GM21447 (cell line): ENCODE measurements around the gene XKR7.
"Not testable (repeated sequence)": the region's sequence is repeated elsewhere in the genome, so short reads cannot be mapped to it uniquely, and the experiment has no call there.

Source experiments
- ATAC-seq: cut with Tn5 transposase; IDR thresholded peaks from one replicate; pipeline ENCODE4 v1.9.1; 2021; ENCODE audit not compliant: unreplicated experiment

The XKR7 gene, protein sequence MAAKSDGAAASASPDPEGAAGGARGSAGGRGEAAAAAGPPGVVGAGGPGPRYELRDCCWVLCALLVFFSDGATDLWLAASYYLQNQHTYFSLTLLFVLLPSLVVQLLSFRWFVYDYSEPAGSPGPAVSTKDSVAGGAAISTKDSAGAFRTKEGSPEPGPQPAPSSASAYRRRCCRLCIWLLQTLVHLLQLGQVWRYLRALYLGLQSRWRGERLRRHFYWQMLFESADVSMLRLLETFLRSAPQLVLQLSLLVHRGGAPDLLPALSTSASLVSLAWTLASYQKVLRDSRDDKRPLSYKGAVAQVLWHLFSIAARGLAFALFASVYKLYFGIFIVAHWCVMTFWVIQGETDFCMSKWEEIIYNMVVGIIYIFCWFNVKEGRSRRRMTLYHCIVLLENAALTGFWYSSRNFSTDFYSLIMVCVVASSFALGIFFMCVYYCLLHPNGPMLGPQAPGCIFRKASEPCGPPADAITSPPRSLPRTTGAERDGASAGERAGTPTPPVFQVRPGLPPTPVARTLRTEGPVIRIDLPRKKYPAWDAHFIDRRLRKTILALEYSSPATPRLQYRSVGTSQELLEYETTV

GRCh38 chr20:31967830-31968249 lies at the start of gene XKR7:
Gene XKR7, plus strand, starts transcription at chr20:31968151. Its CDS starts 25 bp downstream, at chr20:31968176.
- ATAC-seq = no peak

- ATAC-seq = no peak
Observed at GRCh38 chr20:31918466-31919105, 49.4 kb upstream of the XKR7 start.

DNA sequence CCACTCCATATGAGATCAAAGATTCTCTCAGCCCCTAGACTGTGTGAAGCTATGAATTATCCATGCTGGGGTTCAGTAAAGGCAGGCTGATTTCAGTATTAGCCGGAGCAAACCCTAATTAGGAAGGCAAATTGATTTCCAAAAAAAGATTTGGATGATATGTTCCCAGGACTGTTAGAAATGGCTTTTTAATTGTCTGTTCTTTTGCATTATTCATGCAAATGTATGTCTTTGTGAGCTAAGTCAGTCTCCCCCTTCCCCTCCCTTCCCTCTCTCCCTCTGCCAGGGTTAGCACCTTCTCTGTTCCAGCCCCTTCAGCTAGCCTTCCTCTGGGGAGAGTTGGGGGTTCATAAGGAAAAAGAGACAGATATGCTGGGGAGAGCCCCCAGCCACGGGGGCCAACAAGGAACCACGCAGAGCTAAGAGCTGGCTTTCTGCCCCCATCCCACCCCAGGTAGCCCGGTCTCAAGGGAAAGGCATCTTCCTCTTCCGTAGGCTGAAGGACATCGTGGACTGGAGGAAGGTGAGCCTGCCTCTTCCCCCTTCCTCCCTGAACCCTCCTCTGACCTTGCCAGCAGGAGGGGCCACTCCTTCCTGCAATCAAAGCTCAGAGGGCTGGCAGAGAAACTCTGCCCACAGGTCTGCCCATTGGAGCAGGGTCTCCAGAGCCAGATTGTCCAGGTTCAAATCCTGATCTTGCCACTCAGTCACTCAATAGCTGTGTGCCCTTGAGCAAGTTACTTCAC lies 48.4 kb upstream of the XKR7 start:
- no peak for ATAC-seq

- ATAC-seq = no peak
Observed at GRCh38 chr20:31920275-31920855, 47.6 kb upstream of the XKR7 start.

DNA sequence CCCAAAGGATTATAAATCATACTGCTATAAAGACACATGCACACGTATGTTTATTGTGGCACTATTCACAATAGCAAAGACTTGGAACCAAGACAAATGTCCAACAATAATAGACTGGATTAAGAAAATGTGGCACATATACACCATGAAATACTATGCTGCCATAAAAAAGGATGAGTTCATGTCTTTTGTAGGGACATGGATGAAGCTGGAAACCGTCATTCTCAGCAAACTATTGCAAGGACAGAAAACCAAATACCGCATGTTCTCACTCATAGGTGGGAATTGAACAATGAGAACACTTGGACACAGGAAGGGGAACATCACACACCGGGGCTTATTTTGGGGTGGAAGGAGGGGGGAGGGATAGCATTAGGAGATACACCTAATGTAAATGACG lies 46.5 kb upstream of the XKR7 start:
- not testable (repeated sequence) for ATAC-seq

- no peak for ATAC-seq
Observed at GRCh38 chr20:31922181-31922580, 45.8 kb upstream of the XKR7 start.

DNA sequence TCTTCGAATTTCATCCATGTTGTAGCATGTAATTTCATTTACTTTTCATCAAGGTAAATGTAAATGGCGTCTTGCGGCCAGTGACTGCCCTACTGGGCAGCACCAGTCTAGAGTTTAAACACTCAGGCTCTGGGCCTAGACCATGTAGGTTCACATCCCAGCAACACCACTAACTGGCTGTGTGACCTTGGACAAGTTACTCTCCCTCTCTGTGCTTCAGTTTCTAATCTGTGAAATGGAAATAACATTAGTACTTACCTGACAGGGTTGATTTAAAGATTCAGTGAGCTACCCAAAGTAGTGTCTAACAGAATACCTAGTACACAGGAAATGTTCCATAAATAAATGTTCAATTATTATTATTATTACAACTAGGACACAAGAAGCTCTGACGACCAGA lies 45.4 kb upstream of the XKR7 start:
- no peak for ATAC-seq

DNA sequence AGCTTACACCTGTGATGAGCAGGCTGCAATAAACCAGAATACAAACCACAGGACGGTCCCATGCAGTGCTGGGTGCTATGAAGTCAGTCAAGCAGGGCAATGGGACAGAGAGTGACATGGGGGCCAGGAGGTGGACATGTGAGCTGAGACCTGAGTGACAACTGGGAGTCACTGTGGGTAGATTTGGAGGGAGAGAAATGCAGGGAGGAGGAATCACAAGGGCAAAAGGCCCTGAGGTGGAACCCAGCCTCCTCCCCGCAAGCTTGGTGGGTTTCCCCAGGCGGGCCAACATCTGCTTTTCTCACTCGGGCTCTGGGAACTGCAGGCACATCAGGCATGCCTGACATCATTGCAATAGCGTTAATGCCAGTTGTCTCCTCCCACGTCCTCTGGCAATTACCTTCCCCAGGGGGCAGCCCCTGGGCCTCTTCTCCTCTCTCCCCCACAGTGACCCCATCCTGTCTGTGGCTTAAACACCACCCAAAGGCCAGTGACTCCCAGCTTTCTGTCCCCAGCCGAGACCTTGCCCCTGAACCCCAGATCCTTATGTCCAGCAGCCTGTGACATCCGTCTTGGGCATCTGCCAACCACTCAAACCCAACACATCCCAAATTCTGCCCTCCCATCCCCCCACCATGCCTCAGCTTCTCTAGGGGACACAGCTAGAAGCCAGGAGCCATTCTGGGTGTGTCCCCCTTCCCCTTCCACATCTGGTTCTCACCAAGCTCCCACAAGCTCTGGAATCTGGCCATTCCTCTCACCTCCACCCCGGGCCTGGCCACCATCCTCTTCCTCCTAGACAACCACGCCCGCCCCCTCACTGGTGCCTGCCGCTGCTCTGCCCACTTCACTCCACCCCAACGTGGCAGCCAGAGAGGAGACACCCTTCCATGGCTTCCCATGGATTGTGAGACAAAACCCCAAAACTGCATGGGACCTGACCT lies 44.3 kb upstream of the XKR7 start:
- ATAC-seq = peak; percentile 61

GRCh38 chr20:31924561-31924960 lies 43.4 kb upstream of the XKR7 start:
- ATAC-seq = no peak

DNA sequence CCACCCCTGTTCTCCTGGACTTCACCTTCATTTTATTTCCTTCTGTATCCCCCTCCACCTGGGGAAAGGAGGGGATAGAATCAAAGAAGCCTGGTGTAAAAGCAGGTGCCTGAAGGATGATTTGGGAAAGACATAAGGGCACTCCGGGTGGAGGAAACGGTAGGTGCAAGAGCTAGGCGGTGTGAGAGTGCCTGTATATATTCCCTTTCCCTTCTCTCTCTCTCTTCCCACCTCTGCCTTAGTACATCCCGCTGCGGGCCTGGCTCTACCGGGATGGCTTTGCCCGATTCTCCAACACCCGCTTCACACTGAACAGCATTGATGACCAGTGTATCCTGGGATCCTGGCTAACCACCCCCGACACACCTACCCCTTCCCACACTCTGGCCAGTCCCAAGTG lies 42.3 kb upstream of the XKR7 start:
- ATAC-seq = no peak

- ATAC-seq = no peak
Observed at GRCh38 chr20:31926493-31926892, 41.5 kb upstream of the XKR7 start.

- ATAC-seq = no peak
Observed at GRCh38 chr20:31927627-31928159, 40.3 kb upstream of the XKR7 start.

DNA sequence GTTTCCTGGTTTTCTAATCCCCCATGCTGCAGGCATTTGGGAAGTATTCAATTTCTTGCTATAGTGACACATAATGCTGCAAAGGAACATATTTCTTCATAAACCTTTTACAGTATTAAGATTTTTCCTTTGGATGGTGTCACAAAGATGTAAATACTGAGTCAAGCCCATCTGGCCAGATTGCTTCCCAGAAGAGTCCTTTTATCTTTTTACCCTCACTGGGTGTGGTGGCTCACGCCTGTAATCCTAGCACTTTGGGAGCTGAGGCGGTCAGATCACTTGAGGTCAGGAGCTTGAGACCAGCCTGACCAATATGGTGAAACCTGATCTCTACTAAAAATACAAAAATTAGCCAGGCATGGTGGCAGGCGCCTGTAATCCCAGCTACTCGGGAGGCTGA lies 38.3 kb upstream of the XKR7 start:
- ATAC-seq = not testable (repeated sequence)

DNA sequence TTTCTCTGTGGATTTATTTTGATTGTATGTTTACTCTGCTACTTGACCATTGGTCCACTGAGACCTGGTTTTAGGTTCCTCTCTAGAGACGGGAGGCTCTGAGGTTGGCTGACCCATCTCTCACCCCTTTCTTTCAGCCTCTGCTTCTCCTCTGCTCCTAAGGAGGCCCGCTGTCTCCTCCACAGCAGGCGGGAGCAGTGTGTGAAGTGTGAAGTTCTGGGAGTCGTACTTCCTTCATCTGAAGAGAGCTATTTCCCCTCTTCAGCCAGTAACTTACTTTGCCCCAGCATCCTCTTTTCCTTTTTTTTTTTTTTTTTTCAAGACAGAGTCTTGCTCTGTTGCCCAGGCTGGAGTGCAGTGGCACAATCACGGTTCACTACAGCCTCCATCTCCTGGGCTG lies 37.2 kb upstream of the XKR7 start:
- no peak for ATAC-seq

GRCh38 chr20:31933698-31934097 lies 34.3 kb upstream of the XKR7 start:
- no peak for ATAC-seq

- no peak for ATAC-seq
Observed at GRCh38 chr20:31934491-31934890, 33.5 kb upstream of the XKR7 start.

DNA sequence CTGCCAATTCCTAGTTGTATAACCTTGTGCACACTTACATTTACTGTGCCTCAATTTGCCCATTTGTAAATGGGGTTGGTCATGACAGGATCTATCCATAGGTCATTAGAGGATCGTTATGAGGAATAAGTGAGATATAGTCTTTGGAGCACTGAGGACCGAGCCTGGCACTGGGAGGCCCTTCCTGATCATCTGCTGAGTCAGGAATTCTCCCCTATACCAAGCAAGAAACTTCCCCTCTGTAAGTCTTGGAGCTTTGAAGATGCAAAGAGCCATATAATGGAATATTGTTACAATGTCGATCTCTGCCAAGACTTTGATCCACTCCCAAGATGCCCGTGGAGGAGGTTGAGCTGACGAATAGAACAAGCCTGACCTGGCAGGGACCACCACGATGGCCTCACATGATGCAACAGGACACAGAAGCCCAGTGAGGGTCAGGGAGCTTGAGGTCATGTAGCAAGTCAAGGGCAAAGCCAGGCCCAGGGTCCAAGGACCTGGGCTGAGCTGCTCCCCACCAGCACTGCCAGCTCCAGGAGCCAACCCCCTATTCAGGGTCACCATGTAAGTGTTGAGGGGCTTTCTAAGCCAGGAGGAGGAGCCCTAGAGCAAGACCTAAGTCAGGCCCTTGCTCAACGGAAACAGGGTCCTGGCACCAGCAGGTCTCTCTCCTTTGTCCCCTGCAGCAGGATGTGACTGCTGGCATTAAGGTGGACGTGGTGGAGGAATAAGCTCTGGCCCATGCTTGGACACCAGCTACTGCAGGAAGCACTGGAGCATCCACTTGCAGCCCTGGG lies 32.8 kb upstream of the XKR7 start:
- no peak for ATAC-seq

DNA sequence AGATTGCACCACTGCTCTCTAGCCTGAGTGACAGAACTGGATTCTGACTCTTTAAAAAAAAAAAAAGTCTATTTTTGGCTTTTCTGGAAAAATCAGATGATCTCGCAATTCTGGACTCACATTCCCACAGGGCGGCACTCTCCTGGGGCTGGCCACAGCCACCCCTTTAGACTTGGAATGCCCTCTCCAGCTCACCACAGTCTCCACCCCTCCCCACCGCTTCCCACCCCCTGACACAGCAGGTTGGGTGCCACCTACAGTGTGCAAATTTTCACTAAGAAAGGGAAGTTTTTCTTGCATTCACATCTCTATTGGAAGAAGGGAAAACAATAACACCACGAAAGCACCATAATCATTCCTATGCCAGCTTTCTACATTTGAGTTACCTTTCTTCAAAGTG lies 31.5 kb upstream of the XKR7 start:
- ATAC-seq = no peak

DNA sequence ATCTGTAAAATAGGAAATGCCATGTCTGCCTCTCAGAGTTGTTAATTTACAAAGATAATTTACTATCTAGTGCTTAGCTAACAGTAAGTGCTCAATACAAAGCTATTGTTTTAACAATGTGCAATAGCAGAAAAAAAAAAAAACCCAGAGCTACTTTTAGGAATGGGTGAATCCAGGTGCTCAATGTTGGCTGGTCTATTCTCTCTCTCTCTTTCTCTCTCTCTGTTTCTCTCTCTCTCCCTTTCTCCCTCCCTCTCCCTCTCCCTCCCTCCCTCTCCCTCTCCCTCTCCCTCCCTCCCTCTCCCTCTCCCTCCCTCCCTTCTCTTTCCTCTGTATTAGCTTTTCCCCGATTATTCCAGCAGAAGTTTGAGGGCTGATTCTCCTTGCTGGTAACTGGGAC lies 30.1 kb upstream of the XKR7 start:
- no peak for ATAC-seq
